Ishikawa (cell line): Measurements from ENCODE around the gene ACYP1.

Experiments used
- CEBPB ChIP-seq: IDR thresholded peaks from 2 replicates; pipeline ENCODE4 v1.6.1; 2012
- CREB1 ChIP-seq: IDR thresholded peaks from 2 replicates; pipeline ENCODE4 v1.6.1; 2012; ENCODE audit warnings: low read depth
- EP300 ChIP-seq: IDR thresholded peaks from 2 replicates; pipeline ENCODE4 v1.6.1; 2012; ENCODE audit warnings: borderline replicate concordance
- FOXM1 ChIP-seq: IDR thresholded peaks from 2 replicates; pipeline ENCODE4 v1.6.1; 2012; ENCODE audit warnings: low read depth, borderline replicate concordance
- RAD21 ChIP-seq: IDR thresholded peaks from 2 replicates; pipeline ENCODE4 v1.6.1; 2012; ENCODE audit warnings: low read depth
- TAF1 ChIP-seq: IDR thresholded peaks from 2 replicates; pipeline ENCODE4 v1.6.1; 2012; ENCODE audit warnings: low read depth, mild to moderate bottlenecking
- YY1 ChIP-seq: IDR thresholded peaks from 2 replicates; pipeline ENCODE4 v1.6.1; 2012; ENCODE audit warnings: low read depth
- ZBTB7A ChIP-seq: IDR thresholded peaks from 2 replicates; pipeline ENCODE4 v1.6.1; 2012; ENCODE audit warnings: low read depth
- TF ChIP-seq, protein P1 (sequence below): IDR thresholded peaks from 2 replicates; pipeline ENCODE4 v1.6.1; 2012; ENCODE audit warnings: low read depth, mild to moderate bottlenecking

DNA sequence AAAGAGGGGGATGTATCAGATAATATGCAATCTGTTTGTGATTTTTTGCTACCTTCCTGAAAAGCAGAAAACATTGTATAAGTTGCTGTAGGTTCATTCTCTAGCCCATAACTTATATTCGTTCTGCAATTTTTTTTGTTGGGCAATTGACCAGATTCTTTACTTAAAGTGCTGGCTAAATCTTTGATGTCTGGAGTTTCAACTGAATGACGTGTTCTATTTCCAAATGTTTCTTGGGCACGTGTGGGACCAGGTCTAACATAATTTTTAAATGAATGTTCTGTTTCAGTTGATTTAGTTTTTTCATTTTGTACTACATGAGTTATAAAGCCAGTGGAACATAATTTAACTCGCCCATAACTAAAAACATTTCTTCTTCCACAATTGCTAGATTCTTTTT is 16.3 kb downstream of the ACYP1 start:
- TF ChIP-seq CREB1 (no peak), YY1 (no peak), TAF1 (no peak), FOXM1 (no peak), RAD21 (no peak), ZBTB7A (no peak), EP300 (no peak), CEBPB (no peak)
- TF ChIP-seq, protein P1, sequence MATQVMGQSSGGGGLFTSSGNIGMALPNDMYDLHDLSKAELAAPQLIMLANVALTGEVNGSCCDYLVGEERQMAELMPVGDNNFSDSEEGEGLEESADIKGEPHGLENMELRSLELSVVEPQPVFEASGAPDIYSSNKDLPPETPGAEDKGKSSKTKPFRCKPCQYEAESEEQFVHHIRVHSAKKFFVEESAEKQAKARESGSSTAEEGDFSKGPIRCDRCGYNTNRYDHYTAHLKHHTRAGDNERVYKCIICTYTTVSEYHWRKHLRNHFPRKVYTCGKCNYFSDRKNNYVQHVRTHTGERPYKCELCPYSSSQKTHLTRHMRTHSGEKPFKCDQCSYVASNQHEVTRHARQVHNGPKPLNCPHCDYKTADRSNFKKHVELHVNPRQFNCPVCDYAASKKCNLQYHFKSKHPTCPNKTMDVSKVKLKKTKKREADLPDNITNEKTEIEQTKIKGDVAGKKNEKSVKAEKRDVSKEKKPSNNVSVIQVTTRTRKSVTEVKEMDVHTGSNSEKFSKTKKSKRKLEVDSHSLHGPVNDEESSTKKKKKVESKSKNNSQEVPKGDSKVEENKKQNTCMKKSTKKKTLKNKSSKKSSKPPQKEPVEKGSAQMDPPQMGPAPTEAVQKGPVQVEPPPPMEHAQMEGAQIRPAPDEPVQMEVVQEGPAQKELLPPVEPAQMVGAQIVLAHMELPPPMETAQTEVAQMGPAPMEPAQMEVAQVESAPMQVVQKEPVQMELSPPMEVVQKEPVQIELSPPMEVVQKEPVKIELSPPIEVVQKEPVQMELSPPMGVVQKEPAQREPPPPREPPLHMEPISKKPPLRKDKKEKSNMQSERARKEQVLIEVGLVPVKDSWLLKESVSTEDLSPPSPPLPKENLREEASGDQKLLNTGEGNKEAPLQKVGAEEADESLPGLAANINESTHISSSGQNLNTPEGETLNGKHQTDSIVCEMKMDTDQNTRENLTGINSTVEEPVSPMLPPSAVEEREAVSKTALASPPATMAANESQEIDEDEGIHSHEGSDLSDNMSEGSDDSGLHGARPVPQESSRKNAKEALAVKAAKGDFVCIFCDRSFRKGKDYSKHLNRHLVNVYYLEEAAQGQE: no peak
